A673 (cell line): ENCODE results near the gene PPP1R1C. TPM values are rescaled to one million over a fixed set of nuclear protein-coding genes. Genes with fewer than 3 reads are reported as not detected.

Experiments used
- BruUV-seq: library from RNA; stranded (reverse); fragments of 400-500 nt; replicated peaks from 2 replicates; lab custom pipeline; 2021; lab: Mats Ljungman, UMichigan
- CTCF ChIA-PET: fragments of 300-600 bp; sonication (Branson Sonifier 250); formaldehyde crosslinking; loops from one replicate; lab custom pipeline; 2022; ENCODE audit warnings: antibody characterized with exemption; lab: Charles Lee
- POLR2A ChIA-PET: fragments of 300-600 bp; sonication (Branson Sonifier 250); formaldehyde crosslinking; loops from one replicate; lab custom pipeline; 2022; ENCODE audit warnings: antibody characterized with exemption; ENCODE audit not compliant: low non-redundant PET; lab: Charles Lee
- DNase-seq: peaks from one replicate; pipeline ENCODE4 v3.0.0-alpha.2; 2015; ENCODE audit warnings: low spot score
- H3K27ac ChIP-seq: fragments of 200-600 bp; sonication (generic); 2 replicates; pipeline ENCODE4 v1.5.1; 2016; ENCODE audit warnings: mixed run types, low read depth, mild to moderate bottlenecking, mixed read lengths, antibody characterized with exemption, low read length; ENCODE audit not compliant: poor library complexity, severe bottlenecking
- H3K27me3 ChIP-seq: fragments of 200-600 bp; sonication (generic); replicated peaks from 2 replicates; pipeline ENCODE4 v1.6.1; 2017; ENCODE audit warnings: mixed run types, low read depth, mild to moderate bottlenecking, mixed read lengths, antibody characterized with exemption, low read length; ENCODE audit not compliant: insufficient read depth, poor library complexity
- H3K36me3 ChIP-seq: fragments of 200-600 bp; sonication (generic); 2 replicates; pipeline ENCODE4 v1.6.1; 2016; ENCODE audit warnings: mixed run types, mild to moderate bottlenecking, mixed read lengths, antibody characterized with exemption, low read length; ENCODE audit not compliant: insufficient read depth, poor library complexity, severe bottlenecking
- H3K4me1 ChIP-seq: fragments of 200-600 bp; sonication (generic); 2 replicates; pipeline ENCODE4 v1.6.1; 2017; ENCODE audit warnings: mixed run types, mild to moderate bottlenecking, mixed read lengths, antibody characterized with exemption, low read length; ENCODE audit not compliant: insufficient read depth, poor library complexity, severe bottlenecking
- H3K4me3 ChIP-seq: fragments of 200-600 bp; sonication (generic); 2 replicates; pipeline ENCODE4 v1.5.1; 2016; ENCODE audit warnings: low read depth, mixed run types, mild to moderate bottlenecking, mixed read lengths, low read length; ENCODE audit not compliant: poor library complexity, severe bottlenecking
- H3K9me3 ChIP-seq: fragments of 200-600 bp; sonication (generic); 2 replicates; pipeline ENCODE4 v1.6.1; 2016; ENCODE audit warnings: mixed run types, low read depth, mild to moderate bottlenecking, mixed read lengths, antibody characterized with exemption, low read length; ENCODE audit not compliant: poor library complexity, severe bottlenecking
- CTCF ChIP-seq: fragments of 300-800, 200-600 bp; sonication (generic); conservative IDR thresholded peaks from 2 replicates; pipeline ENCODE4 v1.5.1; 2017; ENCODE audit warnings: low read depth, mild to moderate bottlenecking, antibody characterized with exemption, low read length, moderate library complexity, mixed read lengths
- EZH2 ChIP-seq: fragments of 200-600 bp; sonication (generic); IDR thresholded peaks from 2 replicates; pipeline ENCODE4 v1.6.1; 2017; ENCODE audit warnings: borderline replicate concordance, low read depth, mild to moderate bottlenecking, mixed read lengths, antibody characterized with exemption, low read length; ENCODE audit not compliant: poor library complexity, severe bottlenecking
- intact Hi-C: fragments of 100-400 bp; cut with micrococcal nuclease; formaldehyde crosslinking; loops from one replicate; pipeline ENCODE4 v1.10.0; 2022; ENCODE audit not compliant: unreplicated experiment
- total RNA-seq: library from RNA; stranded (reverse); gene quantifications from 2 replicates; pipeline ENCODE4 v1.2.3, GENCODE V29; 2021

PPP1R1C gene
- total RNA-seq, 1 experiment from 2014 or later, result 5.3 TPM

- no peak overlapping the region for H3K4me3 ChIP-seq
- TF ChIP-seq EZH2 (no peak), CTCF (no peak)
- no peaks in the 10 kb centered on the region for H3K36me3 ChIP-seq
- ChIA-PET CTCF (no interaction called here), POLR2A (no interaction called here)
- no peaks in the 10 kb centered on the region for H3K27me3 ChIP-seq
- intact Hi-C loops, result no loop called here
- peaks cover 28% of the 10 kb centered on the region for H3K4me1 ChIP-seq
- no peaks in the 10 kb centered on the region for H3K9me3 ChIP-seq
- no peak for DNase-seq
- no TSS peak for BruUV-seq
- H3K27ac ChIP-seq, result no peak overlapping the region
These were observed 64.9 kb downstream of the PPP1R1C start for GRCh38 chr2:182050333-182051135.

- POLR2A ChIA-PET, result no interaction called here
- peaks cover 6% of the 10 kb centered on the region for H3K4me1 ChIP-seq
- H3K36me3 ChIP-seq, result no peaks in the 10 kb centered on the region
- H3K9me3 ChIP-seq, result no peaks in the 10 kb centered on the region
- BruUV-seq, result no TSS peak
- intact Hi-C loops, result no loop called here
- no peak overlapping the region for H3K27ac ChIP-seq
- CTCF ChIA-PET, result no interaction called here
- no peaks in the 10 kb centered on the region for H3K27me3 ChIP-seq
- H3K4me3 ChIP-seq, result no peak overlapping the region
- TF ChIP-seq CTCF (no peak), EZH2 (no peak)
- no peak for DNase-seq
These were observed 70.3 kb downstream of the PPP1R1C start for GRCh38 chr2:182055993-182056392.

- peaks cover 6% of the 10 kb centered on the region for H3K4me1 ChIP-seq
- H3K27ac ChIP-seq, result no peak overlapping the region
- DNase-seq, result no peak
- ChIA-PET POLR2A (no interaction called here), CTCF (no interaction called here)
- TF ChIP-seq CTCF, result no peak
- TF ChIP-seq EZH2, result no peak
- intact Hi-C loops, result no loop called here
- H3K36me3 ChIP-seq, result no peaks in the 10 kb centered on the region
- H3K9me3 ChIP-seq, result no peaks in the 10 kb centered on the region
- no TSS peak for BruUV-seq
- H3K4me3 ChIP-seq, result no peak overlapping the region
- H3K27me3 ChIP-seq, result no peaks in the 10 kb centered on the region
These were observed 71.3 kb downstream of the PPP1R1C start for GRCh38 chr2:182057002-182057401.
